ENCODE data around the gene CREBBP. TPM values are rescaled to one million over a fixed set of nuclear protein-coding genes. Genes with fewer than 3 reads are reported as not detected.
A peak's percentile ranks its signal among the peaks of the same experiment; 100 is the strongest.

Gene CREBBP
- total RNA-seq, 2 donors from 2014 or later, result 57.1 to 63.1 TPM

GRCh38 chr16:3769013-3769412 lies 111.5 kb downstream of the CREBBP start:
- DNase-seq (no peak), ATAC-seq (replicated peaks in 1 of 2) (no peak)
- no peak overlapping the region for H3K4me3 Mint-ChIP-seq
- H3K27me3 Mint-ChIP-seq (ENCODE audit: low read depth), result no peaks in the 10 kb centered on the region
- no peak overlapping the region for H3K27ac Mint-ChIP-seq
- no peaks in the 10 kb centered on the region for H3K9me3 Mint-ChIP-seq
- H3K4me1 Mint-ChIP-seq (ENCODE audit: low read depth), result no peaks in the 10 kb centered on the region
- H3K36me3 Mint-ChIP-seq (ENCODE audit: insufficient read depth in 2 of 2), result peaks cover 2 to 22% of the 10 kb centered on the region in 2 donors

- ATAC-seq (replicated peaks in 1 of 2), result no peak
- Mint-ChIP-seq H3K27me3 (ENCODE audit: low read depth) (no peaks in the 10 kb centered on the region), H3K9me3 (no peaks in the 10 kb centered on the region), H3K4me1 (ENCODE audit: low read depth) (no peaks in the 10 kb centered on the region), H3K4me3 (no peak overlapping the region), H3K36me3 (ENCODE audit: insufficient read depth in 2 of 2) (peaks cover 2 to 18% of the 10 kb centered on the region in 2 donors), H3K27ac (peak overlapping the region; percentile 27)
- no peak for DNase-seq
Observed at GRCh38 chr16:3767333-3767986, 113.1 kb downstream of the CREBBP start.

DNA sequence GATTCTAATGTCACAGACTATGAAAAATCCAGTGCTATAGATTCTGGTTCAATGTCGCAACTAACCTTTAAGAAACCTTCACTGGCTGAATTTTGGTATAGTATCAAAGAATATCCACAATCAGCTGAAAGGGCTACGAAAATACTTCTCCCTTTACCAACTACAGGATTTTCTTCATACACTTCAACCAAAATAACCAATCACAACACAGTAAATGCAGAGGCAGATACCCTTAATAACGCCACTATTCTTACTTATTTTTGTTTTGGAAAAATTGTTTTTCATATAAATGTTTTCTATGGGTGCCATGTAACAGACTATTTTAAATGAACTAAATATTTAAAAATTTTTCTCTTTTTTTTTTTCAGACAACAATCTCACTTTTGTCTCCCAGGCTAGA lies 114.3 kb downstream of the CREBBP start:
- no peak overlapping the region for H3K27ac Mint-ChIP-seq
- DNase-seq (no peak), ATAC-seq (replicated peaks in 1 of 2) (no peak)
- H3K9me3 Mint-ChIP-seq, result no peaks in the 10 kb centered on the region
- no peaks in the 10 kb centered on the region for H3K4me1 Mint-ChIP-seq (ENCODE audit: low read depth)
- H3K36me3 Mint-ChIP-seq (ENCODE audit: insufficient read depth in 2 of 2), result peaks cover 2 to 18% of the 10 kb centered on the region in 2 donors
- no peak overlapping the region for H3K4me3 Mint-ChIP-seq
- H3K27me3 Mint-ChIP-seq (ENCODE audit: low read depth), result no peaks in the 10 kb centered on the region

- Mint-ChIP-seq H3K27ac (no peak overlapping the region), H3K36me3 (ENCODE audit: insufficient read depth in 2 of 2) (peaks cover 2 to 13% of the 10 kb centered on the region in 2 donors), H3K27me3 (ENCODE audit: low read depth) (no peaks in the 10 kb centered on the region), H3K9me3 (no peaks in the 10 kb centered on the region), H3K4me1 (ENCODE audit: low read depth) (no peaks in the 10 kb centered on the region), H3K4me3 (no peak overlapping the region)
- ATAC-seq (replicated peaks in 1 of 2), result no peak
- DNase-seq, result no peak
Observed at GRCh38 chr16:3764409-3764808, 116.1 kb downstream of the CREBBP start.

DNA sequence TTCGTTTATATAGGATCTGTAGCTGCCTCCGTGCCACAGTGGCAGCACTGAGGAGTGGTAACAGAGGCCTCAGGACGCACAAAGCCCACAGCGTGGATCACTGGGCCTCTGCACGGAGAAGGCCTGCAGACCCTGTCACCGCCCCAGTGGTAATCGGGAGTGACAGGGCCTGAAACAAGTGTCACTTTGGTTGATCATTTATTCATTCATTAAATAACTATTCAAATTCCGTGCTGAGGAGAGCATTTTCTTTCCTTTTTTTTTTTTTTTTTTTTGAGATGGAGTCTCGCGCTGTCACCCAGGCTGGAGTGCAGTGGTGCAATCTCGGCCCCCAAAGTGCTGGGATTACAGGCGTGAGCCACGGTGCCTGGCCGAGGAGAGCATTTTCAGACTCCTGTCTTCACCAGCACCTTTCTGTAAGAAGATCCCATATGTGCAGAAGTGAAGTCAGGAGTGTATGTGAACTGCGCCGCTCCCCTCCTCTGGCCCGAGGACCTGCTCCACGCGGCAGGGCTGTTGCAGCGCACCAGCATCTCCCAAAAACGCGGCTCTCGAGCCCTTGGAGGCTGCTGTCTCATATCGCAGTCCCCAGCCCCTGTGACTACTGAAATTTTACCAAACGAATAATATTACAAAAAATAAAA lies 118.3 kb downstream of the CREBBP start:
- Mint-ChIP-seq H3K27ac (no peak overlapping the region), H3K36me3 (ENCODE audit: insufficient read depth in 2 of 2) (peaks cover 2 to 11% of the 10 kb centered on the region in 2 donors), H3K4me3 (no peak overlapping the region), H3K9me3 (no peaks in the 10 kb centered on the region), H3K27me3 (ENCODE audit: low read depth) (no peaks in the 10 kb centered on the region), H3K4me1 (ENCODE audit: low read depth) (no peaks in the 10 kb centered on the region)
- no peak for ATAC-seq (replicated peaks in 1 of 2)
- DNase-seq, result no peak

DNA sequence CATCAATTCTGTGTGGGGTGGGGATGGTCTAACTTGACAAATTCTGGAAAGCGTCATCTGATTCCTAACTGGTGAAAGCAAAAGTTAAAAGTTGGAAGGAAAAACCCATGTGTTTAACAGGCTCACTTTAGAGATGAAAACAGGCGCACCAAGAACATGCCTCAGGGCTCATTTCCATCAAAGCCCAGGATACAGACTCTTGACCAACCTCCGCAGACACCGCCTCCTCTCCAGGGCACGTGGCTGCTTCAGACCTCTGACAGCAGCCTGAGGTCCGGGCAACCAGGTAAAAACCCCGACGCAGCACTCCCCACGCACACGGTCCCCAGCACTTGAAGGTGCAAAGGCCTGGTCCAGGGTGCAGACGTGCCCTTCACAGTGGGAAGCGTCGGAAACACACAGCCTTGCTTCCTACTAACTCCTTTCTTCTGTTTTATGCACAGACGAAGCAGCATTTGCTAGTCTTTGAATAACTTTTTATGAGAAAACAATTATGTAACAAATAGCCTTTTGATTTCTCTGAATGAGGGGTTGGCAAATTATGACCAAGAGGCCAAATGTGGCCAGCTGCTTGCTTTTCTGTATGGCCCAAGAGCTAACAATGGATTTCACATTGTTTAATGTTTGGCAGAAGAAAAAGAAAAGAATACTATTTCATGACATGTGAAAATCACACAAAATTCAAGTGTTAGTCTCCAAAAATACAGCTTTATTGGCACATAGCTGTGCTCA lies 119.0 kb downstream of the CREBBP start:
- Mint-ChIP-seq H3K9me3 (no peaks in the 10 kb centered on the region), H3K4me3 (no peak overlapping the region), H3K4me1 (ENCODE audit: low read depth) (no peaks in the 10 kb centered on the region), H3K27me3 (ENCODE audit: low read depth) (no peaks in the 10 kb centered on the region), H3K36me3 (ENCODE audit: insufficient read depth in 2 of 2) (peaks cover 2 to 10% of the 10 kb centered on the region in 2 donors), H3K27ac (no peak overlapping the region)
- ATAC-seq (replicated peaks in 1 of 2) (no peak), DNase-seq (no peak)

GRCh38 chr16:3760518-3760917 lies 120.0 kb downstream of the CREBBP start:
- Mint-ChIP-seq H3K4me1 (ENCODE audit: low read depth) (no peaks in the 10 kb centered on the region), H3K9me3 (no peaks in the 10 kb centered on the region), H3K27me3 (ENCODE audit: low read depth) (no peaks in the 10 kb centered on the region), H3K27ac (no peak overlapping the region), H3K4me3 (no peak overlapping the region), H3K36me3 (ENCODE audit: insufficient read depth in 2 of 2) (peaks cover 2 to 9% of the 10 kb centered on the region in 2 donors)
- DNase-seq (no peak), ATAC-seq (replicated peaks in 1 of 2) (no peak)

DNA sequence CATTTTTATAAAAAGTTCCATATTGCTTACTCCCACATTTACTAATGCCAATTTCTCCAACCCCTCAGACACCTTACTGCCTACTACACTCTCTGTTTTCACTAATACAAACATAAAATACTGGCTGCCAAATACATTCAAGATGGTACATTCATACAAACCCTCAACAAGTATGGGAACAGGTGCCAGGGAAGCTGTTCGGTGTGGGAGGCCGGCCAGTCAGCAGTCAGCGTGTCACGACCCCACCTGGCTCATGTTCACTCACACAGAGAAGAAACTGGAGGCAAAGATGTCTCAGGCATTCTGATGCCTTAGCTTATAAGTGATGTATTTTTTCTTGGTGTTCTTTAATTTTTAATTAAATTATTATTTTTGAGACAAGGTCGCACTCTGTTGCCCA lies 120.8 kb downstream of the CREBBP start:
- Mint-ChIP-seq H3K27ac (no peak overlapping the region), H3K4me3 (no peak overlapping the region), H3K36me3 (ENCODE audit: insufficient read depth in 2 of 2) (peaks cover 3 to 10% of the 10 kb centered on the region in 2 donors), H3K9me3 (no peaks in the 10 kb centered on the region), H3K4me1 (ENCODE audit: low read depth) (no peaks in the 10 kb centered on the region), H3K27me3 (ENCODE audit: low read depth) (no peaks in the 10 kb centered on the region)
- ATAC-seq (replicated peaks in 1 of 2), result no peak
- no peak for DNase-seq

- DNase-seq (no peak), ATAC-seq (replicated peaks in 1 of 2) (no peak)
- H3K4me1 Mint-ChIP-seq (ENCODE audit: low read depth), result peaks cover 7% of the 10 kb centered on the region
- H3K9me3 Mint-ChIP-seq, result no peaks in the 10 kb centered on the region
- peaks cover 6 to 17% of the 10 kb centered on the region in 2 donors for H3K36me3 Mint-ChIP-seq (ENCODE audit: insufficient read depth in 2 of 2)
- no peaks in the 10 kb centered on the region for H3K27me3 Mint-ChIP-seq (ENCODE audit: low read depth)
- H3K4me3 Mint-ChIP-seq, result no peak overlapping the region
- no peak overlapping the region for H3K27ac Mint-ChIP-seq
Observed at GRCh38 chr16:3756113-3756512, 124.4 kb downstream of the CREBBP start.

- DNase-seq (no peak), ATAC-seq (replicated peaks in 1 of 2) (no peak)
- H3K27ac Mint-ChIP-seq, result no peak overlapping the region
- peaks cover 6 to 17% of the 10 kb centered on the region in 2 donors for H3K36me3 Mint-ChIP-seq (ENCODE audit: insufficient read depth in 2 of 2)
- H3K4me1 Mint-ChIP-seq (ENCODE audit: low read depth), result peaks cover 7% of the 10 kb centered on the region
- H3K27me3 Mint-ChIP-seq (ENCODE audit: low read depth), result no peaks in the 10 kb centered on the region
- no peaks in the 10 kb centered on the region for H3K9me3 Mint-ChIP-seq
- no peak overlapping the region for H3K4me3 Mint-ChIP-seq
Observed at GRCh38 chr16:3755249-3755648, 125.3 kb downstream of the CREBBP start.

GRCh38 chr16:3754772-3755171 lies 125.7 kb downstream of the CREBBP start:
- no peaks in the 10 kb centered on the region for H3K9me3 Mint-ChIP-seq
- ATAC-seq (replicated peaks in 1 of 2) (no peak), DNase-seq (no peak)
- H3K36me3 Mint-ChIP-seq (ENCODE audit: insufficient read depth in 2 of 2), result peaks cover 6 to 19% of the 10 kb centered on the region in 2 donors
- no peaks in the 10 kb centered on the region for H3K27me3 Mint-ChIP-seq (ENCODE audit: low read depth)
- H3K4me1 Mint-ChIP-seq (ENCODE audit: low read depth), result peaks cover 7% of the 10 kb centered on the region
- no peak overlapping the region for H3K27ac Mint-ChIP-seq
- H3K4me3 Mint-ChIP-seq, result no peak overlapping the region

DNA sequence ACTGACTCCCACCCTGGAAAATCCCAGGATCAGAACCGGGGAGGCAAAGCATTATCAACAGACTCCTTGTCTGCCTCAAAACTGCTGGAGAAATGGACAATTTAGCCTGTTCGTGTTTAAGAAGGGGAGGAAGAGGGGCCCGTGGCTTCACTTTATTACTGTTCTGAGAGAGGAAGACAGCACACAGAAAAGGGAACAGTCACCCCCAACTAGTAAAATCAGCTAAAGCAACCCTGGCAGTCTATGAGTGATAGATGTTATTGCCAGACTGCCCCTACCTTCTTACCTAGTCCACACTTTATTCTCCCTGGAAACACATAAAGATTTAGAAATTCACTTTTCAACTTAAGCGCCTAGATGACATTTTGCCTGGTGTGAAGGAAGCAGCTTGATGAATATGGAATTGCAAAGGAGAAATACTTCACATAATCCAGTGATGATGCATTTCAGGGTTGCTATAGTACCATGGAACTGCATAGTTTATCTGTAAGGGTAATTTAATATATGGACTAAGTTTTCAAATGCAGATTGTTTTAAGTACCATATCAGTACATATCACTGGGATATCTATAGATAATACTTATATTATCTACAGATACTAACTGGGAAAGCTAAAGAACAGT lies 126.3 kb downstream of the CREBBP start:
- no peak overlapping the region for H3K27ac Mint-ChIP-seq
- H3K4me3 Mint-ChIP-seq, result no peak overlapping the region
- ATAC-seq (replicated peaks in 1 of 2) (no peak), DNase-seq (no peak)
- no peaks in the 10 kb centered on the region for H3K9me3 Mint-ChIP-seq
- H3K27me3 Mint-ChIP-seq (ENCODE audit: low read depth), result no peaks in the 10 kb centered on the region
- H3K36me3 Mint-ChIP-seq (ENCODE audit: insufficient read depth in 2 of 2), result peaks cover 6 to 19% of the 10 kb centered on the region in 2 donors
- H3K4me1 Mint-ChIP-seq (ENCODE audit: low read depth), result peaks cover 7% of the 10 kb centered on the region

DNA sequence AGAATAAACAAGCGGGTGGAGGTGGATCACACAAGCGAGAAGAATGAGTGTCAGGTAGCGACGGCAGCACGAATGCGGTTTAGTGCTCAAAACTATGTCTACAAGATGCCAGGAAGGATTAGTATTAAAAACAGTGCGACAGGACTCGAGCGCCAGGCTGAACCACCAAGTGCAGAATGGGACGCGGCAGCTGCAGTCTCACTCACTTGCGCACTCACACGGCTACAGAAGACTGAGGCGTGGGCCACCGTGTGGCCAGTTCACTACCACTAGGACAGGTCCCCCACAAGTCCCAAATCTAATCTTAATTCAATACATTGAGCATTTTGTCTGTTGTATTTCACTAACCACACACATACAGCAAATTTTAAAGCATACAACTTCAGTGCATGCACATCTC lies 127.5 kb downstream of the CREBBP start:
- ATAC-seq (replicated peaks in 1 of 2) (no peak), DNase-seq (no peak)
- no peaks in the 10 kb centered on the region for H3K9me3 Mint-ChIP-seq
- no peak overlapping the region for H3K27ac Mint-ChIP-seq
- H3K27me3 Mint-ChIP-seq (ENCODE audit: low read depth), result no peaks in the 10 kb centered on the region
- peaks cover 6 to 18% of the 10 kb centered on the region in 2 donors for H3K36me3 Mint-ChIP-seq (ENCODE audit: insufficient read depth in 2 of 2)
- peaks cover 7% of the 10 kb centered on the region for H3K4me1 Mint-ChIP-seq (ENCODE audit: low read depth)
- no peak overlapping the region for H3K4me3 Mint-ChIP-seq
